H1 (cell line): ENCODE data around the gene CACNA2D1. TPM values are rescaled to one million over a fixed set of nuclear protein-coding genes. Genes with fewer than 3 reads are reported as not detected.

Experiments
- ASH2L ChIP-seq: fragments of 200-600, 300-600 bp; sonication (generic); IDR thresholded peaks from one replicate; pipeline ENCODE4 v1.7.1; 2017; ENCODE audit warnings: low read length
- ATF2 ChIP-seq: IDR thresholded peaks from 2 replicates; pipeline ENCODE4 v1.6.1; 2012; ENCODE audit warnings: low read length, inconsistent platforms
- BRCA1 ChIP-seq: IDR thresholded peaks from 2 replicates; pipeline ENCODE4 v1.6.1; 2012; ENCODE audit warnings: low read depth, low read length, improper control_type of control experiment
- CTCF ChIP-seq, 3 experiments: IDR thresholded peaks; 1 replicate in 2 of 3; 2 replicates in 1 of 3; pipeline versions ENCODE4 v1.5.1 to v1.6.1; 2011; ENCODE audit warnings: low read length in 3 of 3, mild to moderate bottlenecking in 3 of 3, inconsistent platforms in 2 of 3, low read depth in 1 of 3, moderate library complexity in 1 of 3; ENCODE audit not compliant: insufficient read depth in 1 of 3; ENCODE audit errors: control extremely low read depth in 1 of 3
- E2F6 ChIP-seq: IDR thresholded peaks from 2 replicates; pipeline ENCODE4 v1.6.1; 2012; ENCODE audit warnings: inconsistent platforms
- GTF2F1 ChIP-seq: IDR thresholded peaks from 2 replicates; pipeline ENCODE4 v1.6.1; 2012; ENCODE audit warnings: low read depth, low read length, improper control_type of control experiment, borderline replicate concordance
- JUN ChIP-seq: IDR thresholded peaks from 2 replicates; pipeline ENCODE4 v1.6.1; 2011; ENCODE audit warnings: low read depth, mild to moderate bottlenecking, improper control_type of control experiment, low read length
- NANOG ChIP-seq: IDR thresholded peaks from 2 replicates; pipeline ENCODE4 v1.6.1; 2011; ENCODE audit warnings: low read length, low read depth, mild to moderate bottlenecking, inconsistent platforms; ENCODE audit not compliant: insufficient read depth, poor library complexity, severe bottlenecking
- POLR2A ChIP-seq, 2 experiments: IDR thresholded peaks; 1 replicate in 1 of 2; 2 replicates in 1 of 2; pipeline ENCODE4 v1.6.1; 2011; ENCODE audit warnings: low read depth in 2 of 2, low read length in 2 of 2, mild to moderate bottlenecking in 2 of 2; ENCODE audit errors: control extremely low read depth in 1 of 2
- POU5F1 ChIP-seq: IDR thresholded peaks from 2 replicates; pipeline ENCODE4 v1.6.1; 2011; ENCODE audit warnings: low read depth, mild to moderate bottlenecking, low read length, moderate library complexity
- RNF2 ChIP-seq: fragments of 200-900, 300-1000 bp; sonication (generic); IDR thresholded peaks from 2 replicates; pipeline ENCODE4 v1.7.1; 2016; ENCODE audit warnings: borderline replicate concordance, low read depth, mild to moderate bottlenecking, antibody characterized with exemption, low read length; ENCODE audit not compliant: poor library complexity, severe bottlenecking; ENCODE audit errors: missing control alignments
- RXRA ChIP-seq: IDR thresholded peaks from 2 replicates; pipeline ENCODE4 v1.6.1; 2011; ENCODE audit warnings: low read depth, mild to moderate bottlenecking, low read length, moderate library complexity; ENCODE audit not compliant: insufficient read depth
- SIX5 ChIP-seq: IDR thresholded peaks from 2 replicates; pipeline ENCODE4 v1.6.1; 2011; ENCODE audit warnings: mild to moderate bottlenecking, low read depth, low read length
- SP1 ChIP-seq: IDR thresholded peaks from 2 replicates; pipeline ENCODE4 v1.6.1; 2011; ENCODE audit warnings: low read depth, low read length
- SP2 ChIP-seq: IDR thresholded peaks from 2 replicates; pipeline ENCODE4 v1.6.1; 2012; ENCODE audit warnings: mild to moderate bottlenecking, low read length, inconsistent platforms
- SUZ12 ChIP-seq: fragments of 200-600 bp; sonication (generic); IDR thresholded peaks from 2 replicates; pipeline ENCODE4 v1.6.1; 2012; ENCODE audit warnings: mild to moderate bottlenecking, inconsistent platforms, low read length, moderate library complexity, mixed read lengths
- TBP ChIP-seq: IDR thresholded peaks from 2 replicates; pipeline ENCODE4 v1.6.1; 2011; ENCODE audit warnings: low read depth, low read length, improper control_type of control experiment
- USF2 ChIP-seq: IDR thresholded peaks from 2 replicates; pipeline ENCODE4 v1.6.1; 2011; ENCODE audit warnings: low read length, improper control_type of control experiment
- polyA plus RNA-seq, 7 experiments: library from polyadenylated mRNA; depleted of rRNA in 3 of 7; stranded (reverse) in 5 of 7; unstranded in 2 of 7; fragments of >200 nt in 5 of 7; fragments of 200-250 nt in 2 of 7; gene quantifications; 1 replicate in 5 of 7; 2 replicates in 1 of 7; 4 replicates in 1 of 7; pipeline versions ENCODE4 v1.2.1 to v1.2.3, GENCODE V29; 2011 to 2013; ENCODE audit warnings: missing spikeins in 2 of 7, mixed read lengths in 2 of 7
- total RNA-seq: library from RNA; stranded (reverse); fragmentation: NEBNext Ultra II Directional; extraction: Animal tissue kit (Norgen Biotek cat#: 25700); gene quantifications from 2 replicates; pipeline ENCODE4 v1.2.1, GENCODE V29; 2021

CACNA2D1 gene
- total and polyA plus RNA-seq, 2 of the 8 experiments (the other 6 are each of a cell fraction or from before 2014, with no cell fraction given), result 4.3 to 27.3 TPM

GRCh38 chr7:82441669-82442478, 1.7 kb downstream of the CACNA2D1 start (continued):
- TF ChIP-seq NANOG, result no peak
- TF ChIP-seq SP1, result peak; percentile 52; the same call in 1 of the 2 replicates
- TF ChIP-seq SIX5, result no peak
- TF ChIP-seq RXRA, result no peak
- TF ChIP-seq SP2, result no peak
- no peak for TF ChIP-seq POLR2A (IDR thresholded peaks at IDR 0.05; ENCODE audit: control extremely low read depth in 1 of 2, low read depth in 2 of 2, low read length in 2 of 2)
- peak; percentile 95 for TF ChIP-seq JUN
- TF ChIP-seq POU5F1, result peak; percentile 91
- no peak for TF ChIP-seq USF2
- TF ChIP-seq ASH2L, result no peak
- no peak for TF ChIP-seq CTCF (IDR thresholded peaks at IDR 0.05; ENCODE audit: control extremely low read depth in 1 of 3, insufficient read depth in 1 of 3, low read depth in 1 of 3, low read length in 3 of 3)
- no peak for TF ChIP-seq ATF2
- no peak for TF ChIP-seq TBP
- no peak for TF ChIP-seq BRCA1
- TF ChIP-seq SUZ12, result no peak
- no peak for TF ChIP-seq E2F6
- no peak for TF ChIP-seq GTF2F1
- no peak for TF ChIP-seq RNF2
